HepG2 (cell line): ENCODE data around the gene DMPK. TPM values are rescaled to one million over a fixed set of nuclear protein-coding genes. Genes with fewer than 3 reads are reported as not detected.

Experiments
- DNMT1 ChIP-seq: sonication (generic); formaldehyde crosslinking; IDR thresholded peaks from 2 replicates; pipeline ENCODE4 v1.5.1; 2020; ENCODE audit warnings: mild to moderate bottlenecking, missing genetic modification reagents
- ISX ChIP-seq: sonication (generic); formaldehyde crosslinking; conservative IDR thresholded peaks from 2 replicates; pipeline ENCODE4 v1.5.0; 2020; ENCODE audit warnings: missing genetic modification reagents
- JUND ChIP-seq: sonication (generic); formaldehyde crosslinking; IDR thresholded peaks from 2 replicates; pipeline ENCODE4 v1.8.0; 2022; ENCODE audit warnings: mild to moderate bottlenecking, missing genetic modification reagents
- KAT7 ChIP-seq: IDR thresholded peaks from 2 replicates; pipeline ENCODE4 v1.6.1; 2018; ENCODE audit warnings: borderline replicate concordance, missing compliant biosample characterization
- KLF11 ChIP-seq: IDR thresholded peaks from 2 replicates; pipeline ENCODE4 v1.6.1; 2016; ENCODE audit warnings: missing compliant biosample characterization
- MAFK ChIP-seq, 2 experiments: IDR thresholded peaks in 1 of 2; conservative IDR thresholded peaks in 1 of 2; 2 replicates each; pipeline ENCODE4 v1.6.1; 2011; ENCODE audit warnings: improper control_type of control experiment in 2 of 2, low read length in 2 of 2
- MIER3 ChIP-seq: IDR thresholded peaks from 2 replicates; pipeline ENCODE4 v1.6.1; 2016; ENCODE audit warnings: missing compliant biosample characterization, borderline replicate concordance
- NRL ChIP-seq: sonication (generic); formaldehyde crosslinking; IDR thresholded peaks from 2 replicates; pipeline ENCODE4 v1.5.0; 2020; ENCODE audit warnings: missing genetic modification reagents, mild to moderate bottlenecking, moderate library complexity, borderline replicate concordance
- SMAD1 ChIP-seq: sonication (generic); formaldehyde crosslinking; IDR thresholded peaks from 2 replicates; pipeline ENCODE4 v1.4.0; 2020; ENCODE audit warnings: missing genetic modification reagents, low read depth, mild to moderate bottlenecking, borderline replicate concordance
- TBX2 ChIP-seq: sonication (generic); formaldehyde crosslinking; IDR thresholded peaks from 2 replicates; pipeline ENCODE4 v1.5.0; 2020; ENCODE audit warnings: missing genetic modification reagents, mild to moderate bottlenecking, borderline replicate concordance
- ZFAT ChIP-seq: sonication (generic); formaldehyde crosslinking; conservative IDR thresholded peaks from 2 replicates; pipeline ENCODE4 v1.8.1; 2023; ENCODE audit warnings: missing genetic modification reagents, inconsistent platforms
- ZMYM2 ChIP-seq: sonication (generic); formaldehyde crosslinking; IDR thresholded peaks from 2 replicates; pipeline ENCODE4 v1.8.0; 2022; ENCODE audit warnings: mild to moderate bottlenecking, missing genetic modification reagents
- ZNF232 ChIP-seq: sonication (generic); formaldehyde crosslinking; IDR thresholded peaks from 2 replicates; pipeline ENCODE4 v1.4.0; 2020; ENCODE audit warnings: missing genetic modification reagents, borderline replicate concordance
- ZNF256 ChIP-seq: sonication (generic); formaldehyde crosslinking; conservative IDR thresholded peaks from 2 replicates; pipeline ENCODE4 v1.4.0; 2020; ENCODE audit warnings: missing genetic modification reagents
- ZNF274 ChIP-seq: sonication (generic); formaldehyde crosslinking; IDR thresholded peaks from 2 replicates; pipeline ENCODE4 v1.5.1; 2020; ENCODE audit warnings: mild to moderate bottlenecking, missing genetic modification reagents
- ZNF343 ChIP-seq: sonication (generic); formaldehyde crosslinking; IDR thresholded peaks from 2 replicates; pipeline ENCODE4 v1.4.0; 2020; ENCODE audit warnings: mild to moderate bottlenecking, missing genetic modification reagents
- ZNF484 ChIP-seq: sonication (generic); formaldehyde crosslinking; IDR thresholded peaks from 2 replicates; pipeline ENCODE4 v1.5.1; 2020; ENCODE audit warnings: mild to moderate bottlenecking, low read depth, missing genetic modification reagents, borderline replicate concordance
- polyA plus RNA-seq, 8 experiments: library from polyadenylated mRNA; depleted of rRNA in 3 of 8; stranded (reverse) in 7 of 8; unstranded in 1 of 8; fragments of >200 nt; fragmentation: Illumina TruSeq in 4 of 8; extraction: Trizol in 4 of 8; gene quantifications; 2 replicates each; pipeline versions ENCODE4 v1.2.1 to v1.2.3, GENCODE V29; 2011 to 2016; ENCODE audit warnings: low read depth in 4 of 8, missing spikeins in 1 of 8, mixed read lengths in 1 of 8; ENCODE audit not compliant: insufficient read depth in 1 of 8
- total RNA-seq, 5 experiments: library from RNA; depleted of rRNA; stranded (reverse); fragments of >200 nt; fragmentation: Illumina TruSeq; extraction: Trizol; gene quantifications; 2 replicates each; pipeline ENCODE4 v1.2.3, GENCODE V29; 2016; ENCODE audit warnings: low read depth in 1 of 5
- TF ChIP-seq, protein P1 (sequence below): sonication (generic); formaldehyde crosslinking; IDR thresholded peaks from 2 replicates; pipeline ENCODE4 v1.9.0; 2021; ENCODE audit warnings: missing genetic modification reagents, mild to moderate bottlenecking, borderline replicate concordance
- TF ChIP-seq, protein P2 (sequence below): sonication (generic); formaldehyde crosslinking; IDR thresholded peaks from 2 replicates; pipeline ENCODE4 v1.5.0; 2020; ENCODE audit warnings: missing genetic modification reagents
- TF ChIP-seq, protein P3 (sequence below): sonication (generic); formaldehyde crosslinking; IDR thresholded peaks from 2 replicates; pipeline ENCODE4 v1.4.0; 2020; ENCODE audit warnings: missing genetic modification reagents
- TF ChIP-seq, protein P4 (sequence below): sonication (generic); formaldehyde crosslinking; IDR thresholded peaks from 2 replicates; pipeline ENCODE4 v1.5.0; 2020; ENCODE audit warnings: mild to moderate bottlenecking, missing genetic modification reagents, moderate library complexity

Gene DMPK
- total and polyA plus RNA-seq, 2 of the 13 experiments (the other 11 are each of a cell fraction or from before 2014, with no cell fraction given): 5.3 to 8.8 TPM

DNA sequence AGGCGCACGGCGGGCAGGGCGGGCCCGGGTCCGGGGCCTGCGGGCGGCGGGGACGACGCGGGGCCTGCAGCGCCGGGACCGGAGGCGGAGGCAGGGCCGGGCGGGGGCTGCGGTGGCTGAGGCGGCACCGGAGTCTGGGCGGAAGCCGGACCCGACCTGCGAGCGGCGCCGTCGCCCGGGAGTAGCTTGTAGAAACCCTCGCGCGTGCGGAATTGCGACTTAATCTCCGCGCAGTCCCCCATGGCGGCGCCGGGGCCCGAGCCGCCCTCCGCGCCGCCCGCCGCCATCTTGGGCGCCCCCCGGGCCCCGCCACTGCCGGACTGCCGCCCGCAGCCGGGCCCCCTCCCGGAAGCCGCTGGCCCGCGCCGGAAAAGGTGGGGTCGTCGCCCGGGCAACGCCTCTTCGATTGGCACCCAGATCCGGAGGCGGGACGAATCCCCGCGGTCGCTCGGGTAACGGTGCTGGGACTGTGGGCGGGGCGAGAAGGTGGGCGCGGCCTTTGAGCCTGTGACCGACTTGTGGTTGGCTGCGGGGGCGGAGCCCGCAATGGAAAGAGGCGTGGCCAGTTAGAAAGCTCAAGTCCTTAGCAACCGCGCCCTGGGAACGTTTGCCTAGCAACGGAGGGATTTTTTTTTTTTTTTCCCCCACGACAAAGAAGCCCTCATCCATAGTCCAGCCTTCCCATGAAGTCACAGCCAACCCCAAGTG is 10.3 kb upstream of the DMPK start, which contains the start of gene DMWD (continued):
- TF ChIP-seq ZMYM2 (CRISPR knock-in tag) (no peak), MAFK (conservative IDR thresholded peaks at IDR 0.05 in 1 of 2, IDR thresholded peaks at IDR 0.05 in 1 of 2; ENCODE audit: low read length in 2 of 2) (no peak), ZNF484 (no peak), ISX (CRISPR knock-in tag) (no peak), JUND (no peak), ZNF256 (CRISPR knock-in tag) (no peak), KLF11 (CRISPR knock-in tag) (no peak), ZNF343 (no peak), ZNF232 (CRISPR knock-in tag) (no peak), ZFAT (CRISPR knock-in tag) (no peak), DNMT1 (no peak), ZNF274 (CRISPR knock-in tag) (no peak), SMAD1 (CRISPR knock-in tag) (no peak), TBX2 (no peak), NRL (CRISPR knock-in tag) (no peak), KAT7 (CRISPR knock-in tag) (no peak), MIER3 (CRISPR knock-in tag) (no peak)
- TF ChIP-seq, protein P1, sequence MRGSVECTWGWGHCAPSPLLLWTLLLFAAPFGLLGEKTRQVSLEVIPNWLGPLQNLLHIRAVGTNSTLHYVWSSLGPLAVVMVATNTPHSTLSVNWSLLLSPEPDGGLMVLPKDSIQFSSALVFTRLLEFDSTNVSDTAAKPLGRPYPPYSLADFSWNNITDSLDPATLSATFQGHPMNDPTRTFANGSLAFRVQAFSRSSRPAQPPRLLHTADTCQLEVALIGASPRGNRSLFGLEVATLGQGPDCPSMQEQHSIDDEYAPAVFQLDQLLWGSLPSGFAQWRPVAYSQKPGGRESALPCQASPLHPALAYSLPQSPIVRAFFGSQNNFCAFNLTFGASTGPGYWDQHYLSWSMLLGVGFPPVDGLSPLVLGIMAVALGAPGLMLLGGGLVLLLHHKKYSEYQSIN: no peak
- TF ChIP-seq, protein P2, sequence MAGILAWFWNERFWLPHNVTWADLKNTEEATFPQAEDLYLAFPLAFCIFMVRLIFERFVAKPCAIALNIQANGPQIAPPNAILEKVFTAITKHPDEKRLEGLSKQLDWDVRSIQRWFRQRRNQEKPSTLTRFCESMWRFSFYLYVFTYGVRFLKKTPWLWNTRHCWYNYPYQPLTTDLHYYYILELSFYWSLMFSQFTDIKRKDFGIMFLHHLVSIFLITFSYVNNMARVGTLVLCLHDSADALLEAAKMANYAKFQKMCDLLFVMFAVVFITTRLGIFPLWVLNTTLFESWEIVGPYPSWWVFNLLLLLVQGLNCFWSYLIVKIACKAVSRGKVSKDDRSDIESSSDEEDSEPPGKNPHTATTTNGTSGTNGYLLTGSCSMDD: no peak
- TF ChIP-seq, protein P3, sequence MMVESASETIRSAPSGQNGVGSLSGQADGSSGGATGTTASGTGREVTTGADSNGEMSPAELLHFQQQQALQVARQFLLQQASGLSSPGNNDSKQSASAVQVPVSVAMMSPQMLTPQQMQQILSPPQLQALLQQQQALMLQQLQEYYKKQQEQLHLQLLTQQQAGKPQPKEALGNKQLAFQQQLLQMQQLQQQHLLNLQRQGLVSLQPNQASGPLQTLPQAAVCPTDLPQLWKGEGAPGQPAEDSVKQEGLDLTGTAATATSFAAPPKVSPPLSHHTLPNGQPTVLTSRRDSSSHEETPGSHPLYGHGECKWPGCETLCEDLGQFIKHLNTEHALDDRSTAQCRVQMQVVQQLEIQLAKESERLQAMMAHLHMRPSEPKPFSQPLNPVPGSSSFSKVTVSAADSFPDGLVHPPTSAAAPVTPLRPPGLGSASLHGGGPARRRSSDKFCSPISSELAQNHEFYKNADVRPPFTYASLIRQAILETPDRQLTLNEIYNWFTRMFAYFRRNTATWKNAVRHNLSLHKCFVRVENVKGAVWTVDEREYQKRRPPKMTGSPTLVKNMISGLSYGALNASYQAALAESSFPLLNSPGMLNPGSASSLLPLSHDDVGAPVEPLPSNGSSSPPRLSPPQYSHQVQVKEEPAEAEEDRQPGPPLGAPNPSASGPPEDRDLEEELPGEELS (CRISPR knock-in tag): no peak
- TF ChIP-seq, protein P4, sequence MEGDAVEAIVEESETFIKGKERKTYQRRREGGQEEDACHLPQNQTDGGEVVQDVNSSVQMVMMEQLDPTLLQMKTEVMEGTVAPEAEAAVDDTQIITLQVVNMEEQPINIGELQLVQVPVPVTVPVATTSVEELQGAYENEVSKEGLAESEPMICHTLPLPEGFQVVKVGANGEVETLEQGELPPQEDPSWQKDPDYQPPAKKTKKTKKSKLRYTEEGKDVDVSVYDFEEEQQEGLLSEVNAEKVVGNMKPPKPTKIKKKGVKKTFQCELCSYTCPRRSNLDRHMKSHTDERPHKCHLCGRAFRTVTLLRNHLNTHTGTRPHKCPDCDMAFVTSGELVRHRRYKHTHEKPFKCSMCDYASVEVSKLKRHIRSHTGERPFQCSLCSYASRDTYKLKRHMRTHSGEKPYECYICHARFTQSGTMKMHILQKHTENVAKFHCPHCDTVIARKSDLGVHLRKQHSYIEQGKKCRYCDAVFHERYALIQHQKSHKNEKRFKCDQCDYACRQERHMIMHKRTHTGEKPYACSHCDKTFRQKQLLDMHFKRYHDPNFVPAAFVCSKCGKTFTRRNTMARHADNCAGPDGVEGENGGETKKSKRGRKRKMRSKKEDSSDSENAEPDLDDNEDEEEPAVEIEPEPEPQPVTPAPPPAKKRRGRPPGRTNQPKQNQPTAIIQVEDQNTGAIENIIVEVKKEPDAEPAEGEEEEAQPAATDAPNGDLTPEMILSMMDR (CRISPR knock-in tag): no peak
